GM21825 (cell line): Measurements from ENCODE around the gene TPM1.

Experiments used
- ATAC-seq: cut with Tn5 transposase; IDR thresholded peaks from one replicate; pipeline ENCODE4 v1.9.1; 2021; ENCODE audit warnings: mild to moderate bottlenecking, moderate library complexity; ENCODE audit not compliant: unreplicated experiment

The TPM1 gene

GRCh38 chr15:63054281-63054683 is 11.7 kb downstream of the TPM1 start:
- no peak for ATAC-seq

DNA sequence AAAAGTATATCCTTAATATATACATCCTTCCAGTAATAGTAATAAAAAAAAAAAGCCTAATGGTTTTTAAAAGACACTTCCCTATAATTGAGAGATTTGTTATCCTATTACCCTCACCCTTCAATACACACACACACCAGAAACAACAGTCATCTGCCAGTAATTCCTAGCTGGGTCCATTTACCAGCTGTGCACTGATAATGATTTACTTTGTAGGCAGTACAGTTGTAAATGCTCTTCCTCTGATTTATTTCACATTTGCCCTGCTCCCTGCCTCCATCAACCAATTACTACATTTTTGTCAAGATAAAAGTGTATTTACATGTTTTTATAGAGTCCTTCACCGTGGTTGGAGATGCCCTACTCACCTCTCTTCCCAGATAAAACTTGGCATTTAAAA is 12.4 kb downstream of the TPM1 start:
- ATAC-seq: no peak

DNA sequence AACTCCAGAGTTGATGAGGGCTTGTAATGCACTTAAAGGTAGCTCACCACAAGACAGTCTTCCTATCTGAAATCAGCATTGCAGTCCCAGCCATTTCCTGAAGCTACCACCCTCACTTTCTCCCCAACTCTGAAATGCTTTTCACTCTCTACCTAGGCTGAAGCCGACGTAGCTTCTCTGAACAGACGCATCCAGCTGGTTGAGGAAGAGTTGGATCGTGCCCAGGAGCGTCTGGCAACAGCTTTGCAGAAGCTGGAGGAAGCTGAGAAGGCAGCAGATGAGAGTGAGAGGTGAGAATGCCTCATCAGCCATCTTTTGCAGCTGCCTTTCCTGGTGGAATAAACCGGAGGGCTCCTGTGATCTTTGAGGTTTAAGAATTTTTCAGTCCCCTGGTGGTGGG is 14.3 kb downstream of the TPM1 start:
- ATAC-seq: no peak

GRCh38 chr15:63057468-63058345 is 15.2 kb downstream of the TPM1 start:
- ATAC-seq: no peak

DNA sequence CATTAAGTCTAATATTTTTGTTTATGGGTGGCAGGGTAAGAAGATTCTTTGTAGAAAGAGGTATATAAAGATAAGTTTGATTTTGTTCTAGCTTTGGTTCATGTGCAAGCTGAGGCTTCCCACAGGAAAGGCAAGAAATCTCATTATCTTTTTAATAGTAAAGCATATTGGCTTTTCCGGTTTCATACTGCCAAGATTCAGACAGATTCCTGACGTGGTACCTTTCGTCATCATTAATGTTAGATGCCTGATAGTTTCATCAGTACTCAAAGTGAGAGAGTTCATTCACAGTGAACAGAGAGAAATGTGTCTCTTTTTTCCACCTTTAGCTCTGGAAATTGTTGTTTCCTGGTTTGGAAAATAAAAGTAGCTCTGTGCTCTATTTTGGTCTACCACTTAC is 16.5 kb downstream of the TPM1 start:
- no peak for ATAC-seq

GRCh38 chr15:63059573-63060216 is 17.1 kb downstream of the TPM1 start:
- ATAC-seq: no peak

DNA sequence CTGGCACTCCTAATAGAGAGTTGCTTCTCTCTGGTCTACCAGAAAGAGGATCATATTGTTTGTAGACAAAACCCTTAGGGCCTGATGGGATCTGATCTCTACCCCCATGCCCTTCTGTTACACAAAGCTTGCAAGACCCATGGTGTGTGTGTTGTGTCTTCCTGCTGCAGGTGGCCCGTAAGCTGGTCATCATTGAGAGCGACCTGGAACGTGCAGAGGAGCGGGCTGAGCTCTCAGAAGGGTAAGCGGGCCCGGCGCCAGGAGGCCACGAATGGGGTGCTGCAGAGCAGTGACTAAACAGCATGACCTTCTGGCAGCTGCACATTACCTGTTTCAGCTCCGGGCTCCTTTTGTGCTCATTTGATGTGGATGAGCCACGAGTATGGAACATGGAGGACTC is 18.2 kb downstream of the TPM1 start:
- no peak for ATAC-seq

DNA sequence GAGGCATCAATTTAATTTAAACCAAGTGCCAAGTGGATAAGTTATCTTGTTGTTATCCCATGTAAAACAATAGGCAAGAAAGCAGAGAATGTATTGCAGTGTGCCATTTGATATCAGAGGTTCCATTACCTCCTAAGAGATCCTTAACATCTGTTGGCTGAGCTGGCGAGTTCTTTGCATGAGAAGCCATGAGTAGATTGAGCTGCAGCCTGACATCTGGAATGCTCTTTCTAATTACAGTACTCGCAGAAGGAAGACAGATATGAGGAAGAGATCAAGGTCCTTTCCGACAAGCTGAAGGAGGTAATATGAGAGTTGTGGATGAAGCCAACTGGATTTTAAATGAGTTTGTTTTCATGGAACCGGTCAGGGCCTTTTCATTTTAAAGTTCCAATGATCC is 19.4 kb downstream of the TPM1 start:
- ATAC-seq: no peak

- ATAC-seq: no peak
These were observed 20.7 kb downstream of the TPM1 start for GRCh38 chr15:63063164-63063756.

DNA sequence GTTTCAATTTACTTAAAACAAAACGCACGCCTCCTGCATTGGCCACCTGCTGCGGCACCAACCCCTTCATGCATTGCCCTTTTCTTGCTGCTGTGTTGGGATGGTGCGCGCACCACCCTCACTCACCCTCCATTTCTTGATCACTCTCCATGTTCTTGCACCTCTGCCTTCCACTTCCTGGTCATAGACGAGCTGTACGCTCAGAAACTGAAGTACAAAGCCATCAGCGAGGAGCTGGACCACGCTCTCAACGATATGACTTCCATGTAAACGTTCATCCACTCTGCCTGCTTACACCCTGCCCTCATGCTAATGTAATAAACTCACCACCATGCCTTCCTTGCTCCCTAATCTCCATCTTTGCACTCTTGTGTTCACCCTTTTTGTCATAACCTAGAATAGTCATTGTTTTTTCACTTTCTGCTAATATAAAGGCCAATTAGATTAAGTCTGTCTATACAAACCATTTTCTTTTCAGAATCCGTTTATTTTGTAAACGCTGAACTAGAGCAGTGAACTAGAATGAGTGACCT is 21.4 kb downstream of the TPM1 start:
- ATAC-seq: no peak

- no peak for ATAC-seq
These were observed 23.0 kb downstream of the TPM1 start for GRCh38 chr15:63065262-63066221.

DNA sequence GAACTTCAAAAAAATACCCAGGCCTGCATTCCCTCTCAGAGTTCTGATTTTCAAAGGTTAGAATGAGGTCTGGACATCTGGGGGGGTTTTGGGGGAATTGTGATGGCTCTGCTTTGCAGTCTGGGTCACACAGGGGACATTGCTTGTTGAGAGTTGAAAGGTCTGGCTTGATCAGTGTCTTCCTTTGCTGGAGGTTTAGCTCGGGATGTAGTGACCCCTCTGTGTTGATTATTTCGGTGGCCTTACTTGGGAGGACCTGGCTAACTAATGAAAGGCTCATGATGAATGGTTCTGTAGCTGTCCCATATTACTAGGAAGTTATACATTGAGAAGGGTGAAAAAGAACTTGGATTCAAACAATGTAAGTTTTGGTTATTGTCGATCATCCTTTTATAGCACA is 23.7 kb downstream of the TPM1 start:
- no peak for ATAC-seq

GRCh38 chr15:63067306-63067705 is 24.8 kb downstream of the TPM1 start:
- no peak for ATAC-seq

GRCh38 chr15:63067976-63068743 is 25.6 kb downstream of the TPM1 start:
- ATAC-seq: no peak

DNA sequence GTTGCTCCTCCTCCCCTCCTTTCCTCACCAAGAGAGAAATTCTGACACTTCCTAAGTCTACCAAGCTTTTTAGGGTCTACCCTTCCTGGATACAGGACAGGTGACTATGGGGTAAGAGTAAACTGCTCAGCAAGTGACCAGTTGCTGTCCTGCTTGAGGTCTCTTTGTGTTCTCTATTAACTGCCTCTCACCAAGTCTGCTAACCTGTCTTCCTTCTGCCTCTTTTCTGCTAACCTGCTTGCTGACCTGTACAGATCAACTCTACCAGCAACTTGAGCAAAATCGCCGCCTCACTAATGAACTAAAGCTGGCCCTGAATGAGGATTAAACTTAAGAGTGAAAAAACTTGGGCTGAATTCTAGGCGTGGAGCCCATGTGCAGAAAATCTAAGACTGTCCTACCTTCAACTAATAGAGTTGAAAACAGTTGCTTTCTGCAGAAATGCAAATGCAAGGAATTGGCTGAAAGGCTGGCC is 27.1 kb downstream of the TPM1 start:
- no peak for ATAC-seq

DNA sequence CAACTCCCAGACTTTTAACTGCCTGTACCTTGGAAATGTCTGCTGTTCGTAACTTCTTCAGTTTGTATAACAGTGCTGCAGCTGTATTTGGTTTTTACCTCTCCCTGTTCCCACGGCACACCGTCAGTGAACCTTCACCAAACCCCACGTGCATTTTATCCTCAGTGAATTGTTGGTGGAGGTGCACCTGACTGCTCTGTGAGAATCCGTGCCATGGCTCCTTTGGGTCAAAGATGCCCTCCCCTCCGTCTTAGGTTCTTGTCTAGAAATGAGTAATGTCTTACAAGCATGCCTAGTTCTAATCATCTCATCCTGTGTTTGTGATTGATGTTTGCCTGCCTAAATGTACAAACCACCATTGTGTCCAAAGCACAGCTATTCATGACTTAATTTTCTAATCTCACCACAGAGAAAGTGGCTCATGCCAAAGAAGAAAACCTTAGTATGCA is 28.2 kb downstream of the TPM1 start:
- no peak for ATAC-seq

DNA sequence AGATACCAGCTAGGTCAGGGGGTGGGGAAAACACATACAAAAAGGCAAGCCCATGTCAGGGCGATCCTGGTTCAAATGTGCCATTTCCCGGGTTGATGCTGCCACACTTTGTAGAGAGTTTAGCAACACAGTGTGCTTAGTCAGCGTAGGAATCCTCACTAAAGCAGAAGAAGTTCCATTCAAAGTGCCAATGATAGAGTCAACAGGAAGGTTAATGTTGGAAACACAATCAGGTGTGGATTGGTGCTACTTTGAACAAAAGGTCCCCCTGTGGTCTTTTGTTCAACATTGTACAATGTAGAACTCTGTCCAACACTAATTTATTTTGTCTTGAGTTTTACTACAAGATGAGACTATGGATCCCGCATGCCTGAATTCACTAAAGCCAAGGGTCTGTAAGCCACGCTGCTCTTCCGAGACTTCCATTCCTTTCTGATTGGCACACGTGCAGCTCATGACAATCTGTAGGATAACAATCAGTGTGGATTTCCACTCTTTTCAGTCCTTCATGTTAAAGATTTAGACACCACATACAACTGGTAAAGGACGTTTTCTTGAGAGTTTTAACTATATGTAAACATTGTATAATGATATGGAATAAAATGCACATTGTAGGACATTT is 28.9 kb downstream of the TPM1 start:
- no peak for ATAC-seq

- ATAC-seq: no peak
These were observed 29.6 kb downstream of the TPM1 start for GRCh38 chr15:63072023-63072650.

DNA sequence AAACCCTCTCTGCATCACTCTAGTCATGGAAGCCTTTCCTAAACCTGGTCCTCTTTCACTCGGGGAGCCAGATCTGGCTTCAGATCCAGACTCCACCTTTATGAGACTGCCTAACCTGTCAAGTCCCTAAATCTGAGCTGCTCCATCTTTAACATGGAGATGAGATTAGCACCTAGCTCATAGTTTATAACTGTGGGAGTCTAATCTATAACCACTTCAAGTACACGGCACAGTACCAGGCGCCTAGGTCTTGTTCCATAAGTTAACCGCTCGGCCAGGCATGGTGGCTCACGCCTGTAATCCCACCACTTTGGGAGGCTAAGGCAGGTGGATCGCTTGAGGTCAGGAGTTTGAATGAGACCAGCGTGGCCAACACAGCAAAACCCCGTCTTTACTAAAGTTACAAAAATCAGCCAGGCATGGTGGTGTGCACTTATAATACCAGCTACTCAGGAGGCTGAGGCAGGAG is 30.3 kb downstream of the TPM1 start:
- no peak for ATAC-seq
